ENCODE data around the gene CERK.
"Not testable (repeated sequence)": the region's sequence is repeated elsewhere in the genome, so short reads cannot be mapped to it uniquely, and the experiment has no call there.

CERK gene

DNA sequence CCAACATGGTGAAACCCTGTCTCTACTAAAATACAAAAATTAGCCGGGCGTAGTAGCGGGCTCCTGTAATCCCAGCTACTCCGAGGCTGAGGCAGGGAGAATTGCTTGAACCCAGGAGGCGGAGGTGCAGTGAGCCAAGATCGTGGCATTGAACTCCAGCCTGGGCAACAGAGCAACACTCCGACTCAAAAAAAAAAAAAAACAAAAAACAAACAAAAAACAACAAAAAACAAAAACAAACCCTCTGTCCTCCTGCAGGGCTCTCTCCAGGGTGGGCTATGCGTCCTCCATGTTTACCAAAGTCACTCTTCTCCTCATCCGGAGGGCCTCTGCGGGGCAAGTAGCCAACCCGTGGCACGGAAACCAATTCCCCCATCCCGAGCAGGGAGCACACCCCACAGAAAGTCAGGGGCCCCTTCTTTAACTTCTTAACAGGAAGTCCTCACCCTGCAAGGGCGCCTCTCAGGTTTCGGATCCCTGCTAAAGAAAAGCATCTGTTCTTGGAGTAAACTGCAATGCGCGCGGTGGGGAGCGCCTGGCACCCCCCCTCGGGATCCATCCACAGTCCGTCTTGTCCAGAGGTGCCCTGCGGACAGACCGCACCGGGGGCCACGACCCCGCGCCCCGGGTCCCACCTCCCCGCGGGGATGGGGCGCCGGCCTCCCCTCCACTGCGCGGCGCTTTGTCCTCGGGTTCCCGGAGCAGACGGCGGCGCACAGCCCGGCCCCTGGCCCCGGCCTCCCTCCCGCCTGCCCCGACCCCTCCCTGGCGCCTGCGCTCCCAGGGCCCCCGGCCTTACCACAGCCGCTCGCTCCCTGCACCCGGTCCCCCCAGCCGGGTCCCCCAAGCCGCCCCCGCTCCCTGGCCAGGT is 712 bp downstream of the CERK start:
- DNase-seq (ENCODE audit: extremely low spot score) = peak; percentile 67
- no peak for TF ChIP-seq CTCF (IDR thresholded peaks at IDR 0.05; ENCODE audit: control extremely low read depth, extremely low read depth, low read depth, missing control alignments)
- ChIA-PET CTCF (interaction anchor here (1.4 to 1.9 kb wide), 2 partner anchors 18 to 66 kb away, joined by 3 to 10 read pairs; no protein-coding TSS in a partner anchor), POLR2A (no interaction called here)

DNA sequence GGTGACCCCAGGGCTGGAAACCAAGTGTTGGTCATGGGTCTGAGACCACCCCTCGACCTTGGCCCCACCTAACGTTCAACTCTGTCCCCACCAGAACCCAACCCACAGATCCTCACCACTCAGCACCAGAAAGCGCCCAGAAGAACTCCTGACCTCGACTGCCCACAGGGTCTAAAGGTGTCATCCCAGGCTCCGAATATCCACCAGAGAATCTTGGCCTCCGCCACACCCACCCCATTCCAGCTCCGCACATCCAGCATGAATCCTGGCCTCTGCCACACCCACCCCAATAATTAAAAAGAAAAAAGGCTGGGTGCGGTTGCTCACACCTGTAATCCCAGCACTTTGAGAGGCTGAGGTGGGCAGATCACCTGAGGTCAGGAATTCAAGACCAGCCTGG is 1.3 kb downstream of the CERK start:
- TF ChIP-seq CTCF (IDR thresholded peaks at IDR 0.05; ENCODE audit: control extremely low read depth, extremely low read depth, low read depth, missing control alignments) = no peak
- POLR2A ChIA-PET = no interaction called here
- DNase-seq (ENCODE audit: extremely low spot score) = no peak
- CTCF ChIA-PET = interaction anchor here (1.4 to 1.9 kb wide), 3 partner anchors 18 to 67 kb away, joined by 3 to 10 read pairs (median 9); no protein-coding TSS in a partner anchor

DNA sequence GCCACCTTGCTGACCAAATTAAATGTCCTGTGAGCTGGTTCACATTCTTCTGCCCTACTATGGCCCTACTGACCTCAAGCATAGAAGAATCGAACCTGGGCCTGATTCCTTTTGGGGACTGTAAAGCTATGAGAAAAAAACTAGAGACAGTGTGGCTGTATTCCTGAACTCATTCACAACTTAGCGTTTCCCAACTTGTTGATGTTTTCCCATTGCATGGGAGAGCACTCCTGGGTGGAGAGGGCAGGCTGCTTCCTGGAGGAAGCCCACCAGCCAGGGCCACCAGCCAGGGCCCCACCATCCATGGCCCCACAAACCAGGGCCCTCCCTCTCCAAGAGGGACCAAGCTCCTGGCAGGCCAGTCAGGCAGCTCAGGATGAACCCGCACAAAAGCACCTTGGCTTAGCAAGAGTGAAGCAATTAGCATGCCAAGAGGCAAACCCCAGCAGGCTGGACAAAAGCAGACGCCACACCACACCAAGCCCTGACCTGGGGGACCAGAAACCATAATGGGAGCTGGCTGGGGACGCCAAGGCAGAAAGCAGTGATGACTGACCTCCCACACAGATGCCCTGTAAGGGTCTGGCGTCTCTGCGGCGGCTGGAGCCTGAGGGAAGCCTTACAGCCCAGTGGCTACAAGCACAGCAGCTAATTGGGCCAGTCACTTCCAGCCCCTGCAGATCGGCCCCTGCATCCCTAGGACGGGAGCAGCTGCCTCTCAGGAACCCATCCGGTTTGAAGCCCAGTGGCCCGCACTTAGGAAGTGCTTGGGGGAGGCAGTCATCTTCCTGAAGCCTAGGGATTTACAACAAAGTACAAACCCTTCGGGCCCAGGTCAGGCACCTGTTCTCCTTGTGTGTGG is 2.1 kb downstream of the CERK start:
- DNase-seq (ENCODE audit: extremely low spot score) = no peak
- CTCF ChIA-PET = interaction anchor here (1.4 to 1.9 kb wide), 4 partner anchors 19 to 67 kb away, joined by 3 to 10 read pairs (median 7); no protein-coding TSS in a partner anchor
- TF ChIP-seq CTCF (IDR thresholded peaks at IDR 0.05; ENCODE audit: control extremely low read depth, extremely low read depth, low read depth, missing control alignments) = no peak
- POLR2A ChIA-PET = interaction anchor here (0.6 kb wide), 1 partner anchor 22 kb away, joined by 3 read pairs; no protein-coding TSS in a partner anchor

- CTCF ChIA-PET = interaction anchor here (1.7 to 2.1 kb wide), 4 partner anchors 23 to 68 kb away, joined by 5 to 10 read pairs (median 8); no protein-coding TSS in a partner anchor
- TF ChIP-seq CTCF (IDR thresholded peaks at IDR 0.05; ENCODE audit: control extremely low read depth, extremely low read depth, low read depth, missing control alignments) = no peak
- peak; percentile 72 for DNase-seq (ENCODE audit: extremely low spot score)
- POLR2A ChIA-PET = no interaction called here
Observed at GRCh38 chr22:46734830-46735453, 3.1 kb downstream of the CERK start.

- DNase-seq (ENCODE audit: extremely low spot score); POLR2A ChIA-PET: not testable (repeated sequence)
- CTCF ChIA-PET = interaction anchor here (1.9 to 2.1 kb wide), 2 partner anchors 24 to 30 kb away, joined by 5 to 8 read pairs; no protein-coding TSS in a partner anchor
Observed at GRCh38 chr22:46734213-46734722, 3.8 kb downstream of the CERK start.

DNA sequence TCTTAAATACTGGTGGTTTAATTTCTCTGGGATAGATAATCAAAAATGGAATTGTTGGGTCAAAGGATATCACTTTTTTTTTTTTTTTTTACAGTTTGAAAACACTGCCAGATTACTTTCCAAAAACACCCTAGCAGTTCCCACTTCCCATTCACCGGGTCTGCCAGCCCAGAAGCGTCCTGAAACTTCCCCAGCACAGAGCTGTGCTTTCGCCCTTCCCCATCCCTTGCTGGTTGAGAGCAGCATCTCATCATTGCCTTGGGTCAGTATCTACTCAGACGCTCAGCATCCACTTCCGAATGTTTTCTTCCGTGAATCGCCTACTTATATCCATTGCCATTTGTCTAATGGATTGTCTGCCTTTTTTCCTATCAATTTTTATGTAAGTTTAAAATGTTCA is 5.5 kb downstream of the CERK start:
- ChIA-PET POLR2A (no interaction called here), CTCF (interaction anchor here (1.0 kb wide), 1 partner anchor 39 kb away, joined by 3 read pairs; no protein-coding TSS in a partner anchor)
- no peak for DNase-seq (ENCODE audit: extremely low spot score)
- TF ChIP-seq CTCF (IDR thresholded peaks at IDR 0.05; ENCODE audit: control extremely low read depth, extremely low read depth, low read depth, missing control alignments) = no peak
